GM12878 (cell line): ENCODE measurements around the gene ELP4. TPM values are rescaled to one million over a fixed set of nuclear protein-coding genes. Genes with fewer than 3 reads are reported as not detected.

Experiments used
- ATAC-seq: fragments of 200-7000 bp; cut with Tn5 transposase; 3 replicates; pipeline ENCODE4 v1.9.1; 2020; ENCODE audit warnings: mild to moderate bottlenecking, moderate library complexity
- BruUV-seq: library from RNA; stranded (reverse); fragments of 400-500 nt; replicated peaks from 2 replicates; lab custom pipeline; 2021; lab: Mats Ljungman, UMichigan
- CTCF ChIA-PET: fragments of 300-600 bp; sonication (Branson Sonifier 250); formaldehyde crosslinking; extraction: SDS; loops from one replicate; lab custom pipeline; 2021; ENCODE audit warnings: inconsistent platforms; lab: Yijun Ruan, JAX
- POLR2A ChIA-PET: fragments of 350-600 bp; formaldehyde crosslinking; extraction: SDS; loops from one replicate; lab custom pipeline; 2021; ENCODE audit warnings: inconsistent platforms; lab: Charles Lee
- RAD21 ChIA-PET: fragments of 300-600 bp; sonication (Branson Sonifier 250); formaldehyde crosslinking; loops from one replicate; lab custom pipeline; 2023; ENCODE audit warnings: antibody characterized with exemption; ENCODE audit not compliant: unreplicated experiment; lab: Charles Lee
- SMC1A ChIA-PET: fragments of 300-600 bp; sonication (Branson Sonifier 250); formaldehyde crosslinking; loops from one replicate; lab custom pipeline; 2023; ENCODE audit not compliant: unreplicated experiment, uncharacterized antibody; lab: Charles Lee
- DNase-seq: peaks from one replicate; pipeline ENCODE4 v3.0.0-alpha.2; 2011; ENCODE audit warnings: low read depth, low spot score
- FAIRE-seq: peaks from 3 replicates; lab custom pipeline; 2011; peaks lifted over from hg19 to GRCh38; lab: Jason Lieb, UNC
- H2AFZ ChIP-seq: 2 replicates; pipeline ENCODE4 v1.6.0; 2011; ENCODE audit warnings: low read depth, low read length, control low read depth; ENCODE audit not compliant: control insufficient read depth
- H3K27ac ChIP-seq: 2 replicates; pipeline ENCODE4 v1.5.1; 2011; ENCODE audit warnings: control low read depth; ENCODE audit not compliant: control insufficient read depth, insufficient read depth
- H3K27me3 ChIP-seq, 2 experiments: replicated peaks in 1 of 2; 2 replicates each; pipeline versions ENCODE4 v1.6.0 to v1.6.1; 2011; ENCODE audit warnings: low read length in 1 of 2; ENCODE audit not compliant: control insufficient read depth in 2 of 2, insufficient read depth in 2 of 2
- H3K36me3 ChIP-seq, 2 experiments: 2 replicates each; pipeline ENCODE4 v1.5.1; 2011; ENCODE audit warnings: low read length in 1 of 2; ENCODE audit not compliant: control insufficient read depth in 2 of 2, insufficient read depth in 2 of 2
- H3K4me1 ChIP-seq: 2 replicates; pipeline ENCODE4 v1.6.1; 2011; ENCODE audit warnings: mild to moderate bottlenecking, low read length, moderate library complexity, mixed read lengths; ENCODE audit not compliant: control insufficient read depth, insufficient read depth
- H3K4me2 ChIP-seq: 2 replicates; pipeline ENCODE4 v1.6.0; 2011; ENCODE audit warnings: control low read depth; ENCODE audit not compliant: control insufficient read depth, insufficient read depth
- H3K4me3 ChIP-seq: fragments of 200-600 bp; sonication (generic); 2 replicates; pipeline ENCODE4 v1.5.1; 2016
- H3K79me2 ChIP-seq: 2 replicates; pipeline ENCODE4 v1.6.0; 2011; ENCODE audit warnings: low read length; ENCODE audit not compliant: control insufficient read depth, insufficient read depth
- H3K9ac ChIP-seq: 2 replicates; pipeline ENCODE4 v1.8.0; 2011; ENCODE audit warnings: low read length, control low read depth, mixed read lengths; ENCODE audit not compliant: control insufficient read depth, insufficient read depth
- H3K9me3 ChIP-seq: replicated peaks from 3 replicates; pipeline ENCODE4 v1.5.1; 2011; ENCODE audit warnings: mild to moderate bottlenecking, low read length; ENCODE audit not compliant: control insufficient read depth, insufficient read depth
- H4K20me1 ChIP-seq: 2 replicates; pipeline ENCODE4 v1.6.0; 2011; ENCODE audit not compliant: control insufficient read depth, insufficient read depth
- EED ChIP-seq: sonication (generic); IDR thresholded peaks from 2 replicates; pipeline ENCODE4 v1.6.1; 2016; ENCODE audit warnings: antibody characterized with exemption, low read depth
- FOS ChIP-seq: IDR thresholded peaks from 3 replicates; pipeline ENCODE4 v1.6.1; 2011; ENCODE audit warnings: borderline replicate concordance; ENCODE audit not compliant: insufficient read length; ENCODE audit errors: extremely low read depth
- JUNB ChIP-seq: IDR thresholded peaks from 2 replicates; pipeline ENCODE4 v1.6.1; 2016; ENCODE audit warnings: antibody characterized with exemption, mild to moderate bottlenecking
- JUND ChIP-seq: IDR thresholded peaks from 2 replicates; pipeline ENCODE4 v1.6.1; 2012; ENCODE audit warnings: low read depth, mild to moderate bottlenecking, low read length, improper control_type of control experiment, moderate library complexity
- KLF5 ChIP-seq: fragments of 450-650 bp; IDR thresholded peaks from 2 replicates; pipeline ENCODE4 v1.6.1; 2014; ENCODE audit warnings: mild to moderate bottlenecking; ENCODE audit not compliant: partially characterized antibody
- MYB ChIP-seq: fragments of 150-350 bp; IDR thresholded peaks from 2 replicates; pipeline ENCODE4 v1.6.1; 2014; ENCODE audit warnings: mild to moderate bottlenecking, low read depth, low read length, borderline replicate concordance
- POLR2A ChIP-seq: IDR thresholded peaks from 2 replicates; pipeline ENCODE4 v1.6.1; 2011; ENCODE audit warnings: low read depth, mild to moderate bottlenecking, low read length
- RBBP5 ChIP-seq: fragments of 200-600 bp; sonication (generic); conservative IDR thresholded peaks from 2 replicates; pipeline ENCODE4 v1.6.1; 2016
- USF2 ChIP-seq: IDR thresholded peaks from 2 replicates; pipeline ENCODE4 v1.6.1; 2011; ENCODE audit warnings: low read depth, low read length, improper control_type of control experiment, borderline replicate concordance
- WGBS: methylation state at CpG from one replicate; pipeline ENCODE4 v1.1.6; 2016; ENCODE audit warnings: low lambda C conversion rate; ENCODE audit not compliant: insufficient replicate concordance, insufficient coverage; ENCODE audit errors: missing lambda C conversion rate; 5-methylcytosine and 5-hydroxymethylcytosine counted together
- in situ Hi-C: fragments of 300-500 bp; cut with MboI; formaldehyde crosslinking; loops from 9 replicates; pipeline ENCODE4 v1.14.3; 2018; ENCODE audit warnings: mixed read lengths
- intact Hi-C: fragments of 100-400 bp; cut with micrococcal nuclease; formaldehyde crosslinking; loops from one replicate; pipeline ENCODE4 v1.14.2; 2022; ENCODE audit not compliant: unreplicated experiment
- polyA plus RNA-seq, 11 experiments: library from polyadenylated mRNA; depleted of rRNA in 4 of 11; unstranded in 6 of 11; stranded (reverse) in 5 of 11; fragments of >200 nt; fragmentation: Nextera tagmentation in 4 of 11; fragmentation: Illumina TruSeq in 1 of 11; extraction: Ambion mirVana in 4 of 11; extraction: Trizol in 1 of 11; gene quantifications; 1 replicate in 1 of 11; 2 replicates in 10 of 11; pipeline versions ENCODE4 v1.2.1 to v1.2.3, GENCODE V29; 2011 to 2016; ENCODE audit warnings: inconsistent platforms in 2 of 11, missing spikeins in 2 of 11, low read depth in 1 of 11
- total RNA-seq, 4 experiments: library from RNA; depleted of rRNA in 3 of 4; stranded (reverse); fragments of >200 nt in 3 of 4; fragmentation: Illumina TruSeq in 1 of 4; extraction: Trizol in 1 of 4; gene quantifications; 2 replicates each; pipeline versions ENCODE4 v1.2.1 to v1.2.3, GENCODE V29; 2013 to 2021
- TF ChIP-seq, protein P1 (sequence below): IDR thresholded peaks from 2 replicates; pipeline ENCODE4 v1.6.1; 2012; ENCODE audit warnings: low read depth, low read length, improper control_type of control experiment
- TF ChIP-seq, protein P2 (sequence below): IDR thresholded peaks from 2 replicates; pipeline ENCODE4 v1.6.1; 2012; ENCODE audit warnings: low read length, inconsistent platforms

ELP4 gene
- total and polyA plus RNA-seq, 10 of the 15 experiments (the other 5 are each of a cell fraction or from before 2014, with no cell fraction given): 17.7 to 36.1 (median 27.0) TPM

DNA sequence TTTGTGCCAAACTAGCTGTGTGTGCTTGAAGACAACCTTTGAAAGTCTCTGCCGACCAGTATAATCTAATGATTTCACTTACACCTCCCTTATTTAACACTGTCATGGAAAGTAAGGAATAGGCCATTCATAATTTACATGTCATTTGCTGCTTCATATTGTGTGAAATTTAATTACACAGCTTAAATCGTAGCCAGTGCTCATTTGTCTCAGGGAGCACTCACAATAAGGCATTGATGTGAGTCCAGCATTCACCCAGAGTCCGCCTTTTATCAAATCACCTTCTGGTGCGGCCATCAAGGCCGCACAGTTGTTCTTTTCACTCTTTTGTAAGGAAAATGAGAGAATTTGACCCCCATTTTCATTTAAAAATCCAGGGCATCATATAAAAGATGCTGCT lies 254.7 kb downstream of the ELP4 start:
- SMC1A ChIA-PET: interaction anchor here (1.1 kb wide), 1 partner anchor 194 kb away, joined by 4 read pairs; no protein-coding TSS in a partner anchor
- no TSS peak for BruUV-seq

More for the DNA sequence above, 254.7 kb downstream of the ELP4 start:
- RAD21 ChIA-PET: no interaction called here
- no peaks in the 10 kb centered on the region for H4K20me1 ChIP-seq
- TF ChIP-seq RBBP5 (no peak), POLR2A (no peak), KLF5 (no peak), JUNB (no peak), JUND (no peak), USF2 (no peak), FOS (no peak), MYB (no peak), EED (no peak)
- TF ChIP-seq, protein P1, sequence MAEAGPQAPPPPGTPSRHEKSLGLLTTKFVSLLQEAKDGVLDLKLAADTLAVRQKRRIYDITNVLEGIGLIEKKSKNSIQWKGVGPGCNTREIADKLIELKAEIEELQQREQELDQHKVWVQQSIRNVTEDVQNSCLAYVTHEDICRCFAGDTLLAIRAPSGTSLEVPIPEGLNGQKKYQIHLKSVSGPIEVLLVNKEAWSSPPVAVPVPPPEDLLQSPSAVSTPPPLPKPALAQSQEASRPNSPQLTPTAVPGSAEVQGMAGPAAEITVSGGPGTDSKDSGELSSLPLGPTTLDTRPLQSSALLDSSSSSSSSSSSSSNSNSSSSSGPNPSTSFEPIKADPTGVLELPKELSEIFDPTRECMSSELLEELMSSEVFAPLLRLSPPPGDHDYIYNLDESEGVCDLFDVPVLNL: no peak
- TF ChIP-seq, protein P2, sequence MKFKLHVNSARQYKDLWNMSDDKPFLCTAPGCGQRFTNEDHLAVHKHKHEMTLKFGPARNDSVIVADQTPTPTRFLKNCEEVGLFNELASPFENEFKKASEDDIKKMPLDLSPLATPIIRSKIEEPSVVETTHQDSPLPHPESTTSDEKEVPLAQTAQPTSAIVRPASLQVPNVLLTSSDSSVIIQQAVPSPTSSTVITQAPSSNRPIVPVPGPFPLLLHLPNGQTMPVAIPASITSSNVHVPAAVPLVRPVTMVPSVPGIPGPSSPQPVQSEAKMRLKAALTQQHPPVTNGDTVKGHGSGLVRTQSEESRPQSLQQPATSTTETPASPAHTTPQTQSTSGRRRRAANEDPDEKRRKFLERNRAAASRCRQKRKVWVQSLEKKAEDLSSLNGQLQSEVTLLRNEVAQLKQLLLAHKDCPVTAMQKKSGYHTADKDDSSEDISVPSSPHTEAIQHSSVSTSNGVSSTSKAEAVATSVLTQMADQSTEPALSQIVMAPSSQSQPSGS: no peak
- intact Hi-C loops: no loop called here
- FAIRE-seq: no peak
- in situ Hi-C loops: no loop called here
- no peaks in the 10 kb centered on the region for H3K9me3 ChIP-seq
- H3K27ac ChIP-seq: no peak overlapping the region
- no peaks in the 10 kb centered on the region for H3K79me2 ChIP-seq
- H2AFZ ChIP-seq: no peak overlapping the region
- H3K36me3 ChIP-seq: no peaks in the 10 kb centered on the region
- H3K9ac ChIP-seq: no peak overlapping the region
- H3K27me3 ChIP-seq: no peaks in the 10 kb centered on the region
- DNase-seq: no peak
- no peak overlapping the region for H3K4me3 ChIP-seq
- H3K4me1 ChIP-seq: no peaks in the 10 kb centered on the region
- 85% methylated on average over 5 of the region's 5 CpGs for WGBS
- no peak for ATAC-seq
- POLR2A ChIA-PET: interaction anchor here (0.6 kb wide), 1 partner anchor 386 kb away, joined by 5 read pairs; no protein-coding TSS in a partner anchor
- H3K4me2 ChIP-seq: no peak overlapping the region
- CTCF ChIA-PET: no interaction called here
